ENCODE measurements around the gene CLK3. TPM values are rescaled to one million over a fixed set of nuclear protein-coding genes. Genes with fewer than 3 reads are reported as not detected.
A peak's percentile ranks its signal among the peaks of the same experiment; 100 is the strongest.

CLK3 gene
- total and polyA plus RNA-seq, 8 donors: 23.1 to 89.9 (median 29.8) TPM

GRCh38 chr15:74584779-74585178 lies 30.9 kb upstream of the CLK3 start:
- H3K9me3 ChIP-seq: no peaks in the 10 kb centered on the region
- TF ChIP-seq CTCF (IDR thresholded peaks at IDR 0.05): no peak
- H3K27me3 ChIP-seq: no peaks in the 10 kb centered on the region
- FAIRE-seq (no peak), ATAC-seq (no peak), DNase-seq (no peak)
- intact Hi-C loops (cut with DNase I): no loop called here
- no peak overlapping the region for H3K4me3 ChIP-seq
- no peaks in the 10 kb centered on the region for H3K4me1 ChIP-seq
- WGBS, 2 donors: 78 to 84% methylated on average over 4 of the region's 4 CpGs
- no peak overlapping the region for H3K27ac ChIP-seq
- peaks cover 0 to 11% (median 3%) of the 10 kb centered on the region in 3 donors for H3K36me3 ChIP-seq

- 38 to 40% methylated on average over 3 of the region's 3 CpGs for WGBS, 2 donors
- Histone ChIP-seq H3K4me3 (no peak overlapping the region), H3K4me1 (no peaks in the 10 kb centered on the region), H3K27ac (no peak overlapping the region), H3K36me3 (peaks cover 0 to 11% (median 3%) of the 10 kb centered on the region in 3 donors), H3K9me3 (no peaks in the 10 kb centered on the region), H3K27me3 (no peaks in the 10 kb centered on the region)
- TF ChIP-seq CTCF (IDR thresholded peaks at IDR 0.05): no peak
- ATAC-seq: no peak
- DNase-seq: no peak
- FAIRE-seq: no peak
- intact Hi-C loops (cut with DNase I): no loop called here
Observed at GRCh38 chr15:74585191-74585590, 30.4 kb upstream of the CLK3 start.

GRCh38 chr15:74585857-74586256 lies 29.8 kb upstream of the CLK3 start:
- ATAC-seq (no peak), DNase-seq (no peak), FAIRE-seq (no peak)
- Histone ChIP-seq H3K27me3 (no peaks in the 10 kb centered on the region), H3K9me3 (no peaks in the 10 kb centered on the region), H3K4me1 (no peaks in the 10 kb centered on the region), H3K27ac (no peak overlapping the region), H3K4me3 (no peak overlapping the region), H3K36me3 (peaks cover 0 to 11% (median 3%) of the 10 kb centered on the region in 3 donors)
- intact Hi-C loops (cut with DNase I): no loop called here
- TF ChIP-seq CTCF (IDR thresholded peaks at IDR 0.05): no peak
- WGBS, 2 donors: 92% methylated on average over 9 of the region's 9 CpGs

DNA sequence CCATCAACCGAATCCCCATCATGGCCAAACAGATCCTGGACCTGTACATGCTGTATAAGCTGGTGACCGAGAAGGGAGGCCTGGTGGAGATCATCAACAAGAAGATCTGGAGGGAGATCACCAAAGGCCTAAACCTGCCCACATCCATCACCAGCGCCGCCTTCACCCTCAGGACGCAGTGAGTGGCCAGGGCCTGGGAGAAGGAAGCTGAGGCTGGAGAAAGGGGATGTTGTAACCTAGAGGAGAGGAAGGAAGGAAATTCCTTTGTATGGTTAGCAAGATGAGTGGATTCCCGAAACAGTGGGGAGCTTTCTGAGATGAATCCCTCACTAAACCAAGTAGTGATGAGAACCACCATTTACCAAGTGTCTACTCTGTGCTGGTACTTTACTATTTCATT lies 25.8 kb upstream of the CLK3 start:
- ATAC-seq: no peak
- WGBS, 2 donors: 93 to 95% methylated on average over 6 of the region's 6 CpGs
- no peak for TF ChIP-seq CTCF (IDR thresholded peaks at IDR 0.05)
- H3K36me3 ChIP-seq: peaks cover 0 to 11% (median 3%) of the 10 kb centered on the region in 3 donors
- H3K27ac ChIP-seq: no peak overlapping the region
- H3K9me3 ChIP-seq: no peaks in the 10 kb centered on the region
- no peak overlapping the region for H3K4me3 ChIP-seq
- intact Hi-C loops (cut with DNase I): no loop called here
- no peaks in the 10 kb centered on the region for H3K4me1 ChIP-seq
- H3K27me3 ChIP-seq: no peaks in the 10 kb centered on the region
- no peak for FAIRE-seq
- no peak for DNase-seq

- WGBS, 2 donors: 21 to 25% methylated on average over 3 of the region's 3 CpGs
- Histone ChIP-seq H3K36me3 (no peaks in the 10 kb centered on the region), H3K27ac (no peak overlapping the region), H3K9me3 (no peaks in the 10 kb centered on the region), H3K27me3 (no peaks in the 10 kb centered on the region), H3K4me1 (no peaks in the 10 kb centered on the region), H3K4me3 (no peak overlapping the region)
- intact Hi-C loops (cut with DNase I): no loop called here
- DNase-seq: peak in 3 of 6 donors; percentile 51 to 69 (median 62)
- ATAC-seq: peak; percentile 46 to 88 (median 86)
- TF ChIP-seq CTCF (IDR thresholded peaks at IDR 0.05): no peak
- no peak for FAIRE-seq
Observed at GRCh38 chr15:74592222-74592621, 23.4 kb upstream of the CLK3 start.

Measured in pancreas (tissue), 10 donors.